Fibroblast of lung (primary cell): ENCODE measurements around the gene MISP3.

Experiments
- CTCF ChIP-seq, 2 donors: IDR thresholded peaks in 1 of 2; conservative IDR thresholded peaks in 1 of 2; 1 replicate in 1 of 2; 2 replicates in 1 of 2; pipeline ENCODE4 v1.5.1; 2011 to 2012; ENCODE audit warnings: low read length in 2 of 2, control low read depth in 1 of 2, inconsistent platforms in 1 of 2, low read depth in 1 of 2, mild to moderate bottlenecking in 1 of 2
- EZH2 ChIP-seq: IDR thresholded peaks from 2 replicates; pipeline ENCODE4 v1.5.1; 2012; ENCODE audit warnings: low read length, control low read depth, mild to moderate bottlenecking; ENCODE audit errors: missing control alignments

- no peak for TF ChIP-seq CTCF (conservative IDR thresholded peaks at IDR 0.05 in 1 of 2, IDR thresholded peaks at IDR 0.05 in 1 of 2; ENCODE audit: low read depth in 1 of 2, low read length in 2 of 2)
- TF ChIP-seq EZH2: no peak
These were observed 17.9 kb upstream of the MISP3 start for GRCh38 chr19:14054721-14055120.
